Measurements from ENCODE around the gene STK33.
"Not testable (repeated sequence)": the region's sequence is repeated elsewhere in the genome, so short reads cannot be mapped to it uniquely, and the experiment has no call there.

STK33 gene

DNA sequence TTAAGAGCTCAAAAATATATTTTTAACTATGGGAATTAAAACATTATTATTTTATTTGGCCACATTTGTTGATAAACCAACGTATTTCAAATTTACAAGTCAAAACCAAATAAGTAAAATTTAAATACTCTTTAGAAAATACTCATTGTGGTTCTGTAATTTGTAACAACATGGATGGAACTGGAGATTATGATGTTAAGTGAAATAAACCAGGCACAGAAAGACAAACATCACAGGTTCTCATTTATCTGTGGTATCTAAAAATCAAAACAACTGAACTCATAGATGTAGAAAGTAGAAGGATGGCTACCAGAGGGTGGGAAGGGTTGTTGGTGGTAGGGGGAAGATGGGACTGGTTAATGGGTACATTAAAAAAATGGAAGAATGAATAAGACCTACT is 50.8 kb downstream of the STK33 start:
- no peak for DNase-seq (ENCODE audit: low read depth in 2 of 2)

DNA sequence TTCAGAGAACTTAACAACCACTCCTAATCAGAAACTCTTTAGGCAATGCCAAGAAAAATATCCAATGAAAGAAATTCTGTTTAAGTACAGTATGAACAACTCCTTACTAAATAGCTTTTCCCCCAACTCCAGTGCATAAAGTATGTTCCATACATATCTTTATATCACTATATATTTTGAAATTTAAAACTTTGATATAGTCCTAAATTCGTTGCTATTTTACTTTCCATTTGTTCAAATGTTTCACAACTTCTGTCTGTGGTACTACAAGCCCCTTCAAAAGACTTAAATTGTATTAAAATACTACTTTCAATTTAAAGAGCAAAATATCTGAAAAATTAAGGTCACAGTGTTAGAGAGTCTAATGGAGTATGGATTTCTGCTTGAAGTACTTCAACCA is 52.6 kb downstream of the STK33 start:
- DNase-seq (ENCODE audit: low read depth in 2 of 2), result no peak

DNA sequence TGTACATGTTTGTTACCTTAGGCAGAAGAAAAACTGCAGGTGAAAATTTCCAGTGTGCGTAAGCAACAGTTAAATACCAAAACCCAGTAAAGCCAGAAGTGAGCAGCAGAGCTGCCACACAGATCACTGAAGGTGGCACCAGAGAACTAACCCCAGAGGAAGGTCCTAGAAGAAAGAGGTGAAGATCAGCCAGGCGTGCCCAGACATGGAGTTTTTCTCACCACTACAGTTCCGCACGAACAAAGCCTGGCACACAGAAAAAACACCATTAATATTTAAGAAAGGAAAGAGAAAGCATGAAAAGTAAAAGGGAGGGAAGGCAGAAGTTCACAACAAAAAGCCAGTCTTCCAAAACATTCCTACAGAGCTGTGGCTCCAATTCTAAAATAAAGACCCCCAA is 60.7 kb downstream of the STK33 start:
- no peak for DNase-seq (ENCODE audit: low read depth in 2 of 2)

DNA sequence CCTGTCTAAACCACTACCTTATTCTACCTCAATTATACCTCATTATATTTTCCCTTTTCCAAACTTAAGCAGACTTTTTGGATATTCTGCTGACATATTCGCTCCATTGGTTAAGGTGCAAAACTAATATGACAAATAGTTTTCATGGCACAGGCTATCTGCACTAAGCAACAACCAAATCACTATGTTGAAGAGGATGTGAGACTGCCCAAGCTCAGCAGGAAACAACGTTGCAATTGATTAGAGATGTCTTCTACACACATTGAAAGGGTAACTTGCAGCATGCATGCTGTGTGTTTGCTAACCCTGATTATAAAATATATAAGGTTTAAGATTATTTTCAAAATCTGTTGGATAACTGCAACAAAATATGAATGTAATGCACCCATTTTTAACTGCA is 61.6 kb downstream of the STK33 start:
- DNase-seq (ENCODE audit: low read depth in 2 of 2), result no peak

DNA sequence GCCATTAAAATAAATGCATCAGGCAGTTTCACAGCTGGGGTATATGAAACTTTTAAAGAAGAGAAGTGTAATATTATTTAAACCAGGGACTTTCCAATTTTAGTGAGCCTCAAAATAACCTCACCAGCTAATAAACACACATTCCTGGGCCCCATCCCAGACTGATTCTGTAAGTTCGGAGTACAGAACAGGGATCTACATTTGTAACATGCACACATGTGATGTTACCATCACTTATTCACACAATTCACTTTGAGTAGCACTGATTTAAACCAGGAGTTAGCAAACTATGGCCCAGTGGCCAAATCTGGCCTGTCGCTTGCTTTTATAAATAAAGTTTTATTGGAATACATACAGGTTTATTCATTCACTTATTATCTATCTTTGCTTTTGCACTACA is 62.0 kb downstream of the STK33 start:
- DNase-seq (ENCODE audit: low read depth in 2 of 2), result no peak

DNA sequence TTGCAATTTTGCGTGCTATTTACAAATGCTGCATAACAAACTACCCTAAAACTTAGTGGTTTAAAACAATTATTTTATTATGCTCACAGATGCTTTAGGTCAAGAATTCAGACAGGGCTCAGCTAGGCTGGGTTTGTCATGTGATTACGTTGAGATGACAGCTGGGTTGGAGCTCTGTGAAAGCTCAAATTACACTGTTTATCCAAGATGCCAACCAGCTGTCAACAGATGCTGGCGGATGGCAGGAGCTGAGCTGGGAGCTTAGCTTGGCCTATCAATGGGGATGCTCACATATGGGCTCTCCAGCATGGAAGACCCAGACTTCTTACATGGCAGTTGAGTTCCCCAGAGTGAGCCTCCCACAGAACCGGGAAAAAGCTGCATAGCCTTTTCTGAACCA is 62.7 kb downstream of the STK33 start:
- no peak for DNase-seq (ENCODE audit: low read depth in 2 of 2)

DNA sequence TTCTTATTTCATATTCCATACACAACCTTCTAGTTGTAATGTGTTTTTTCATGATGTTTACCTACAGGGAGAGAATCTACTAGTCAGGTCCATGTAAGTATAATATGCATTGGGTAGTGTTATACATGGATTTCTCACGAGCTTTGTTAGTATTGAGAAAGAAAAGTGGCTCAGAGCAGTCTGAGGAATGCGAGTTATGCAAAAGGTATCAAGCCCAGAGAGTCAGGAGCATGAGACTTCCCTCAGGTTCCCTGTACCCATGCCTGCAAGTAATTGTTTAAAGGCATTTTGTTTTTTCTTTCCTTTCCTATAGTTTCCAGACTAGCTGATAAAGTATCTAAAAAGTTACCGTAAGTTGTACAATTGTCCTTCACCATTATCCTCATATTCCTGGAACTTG is 66.1 kb downstream of the STK33 start:
- no peak for DNase-seq (ENCODE audit: low read depth in 2 of 2)

DNA sequence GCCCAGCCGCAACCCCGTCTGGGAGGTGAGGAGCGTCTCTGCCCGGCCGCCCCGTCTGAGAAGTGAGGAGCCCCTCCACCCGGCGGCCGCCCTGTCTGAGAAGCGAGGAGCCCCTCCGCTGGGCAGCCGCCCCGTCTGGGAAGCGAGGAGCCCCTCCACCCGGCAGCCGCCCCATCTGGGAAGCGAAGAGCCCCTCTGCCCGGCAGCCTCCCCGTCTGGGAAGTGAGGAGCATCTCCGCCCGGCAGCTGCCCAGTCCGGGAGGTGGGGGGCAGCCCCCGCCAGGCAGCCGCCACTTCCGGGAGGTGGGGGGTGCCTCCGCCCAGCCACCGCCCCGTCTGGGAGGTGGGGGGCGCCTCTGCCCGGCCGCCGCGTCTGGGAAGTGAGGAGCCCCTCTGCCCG is 70.6 kb downstream of the STK33 start:
- DNase-seq (ENCODE audit: low read depth in 2 of 2), result no peak

DNA sequence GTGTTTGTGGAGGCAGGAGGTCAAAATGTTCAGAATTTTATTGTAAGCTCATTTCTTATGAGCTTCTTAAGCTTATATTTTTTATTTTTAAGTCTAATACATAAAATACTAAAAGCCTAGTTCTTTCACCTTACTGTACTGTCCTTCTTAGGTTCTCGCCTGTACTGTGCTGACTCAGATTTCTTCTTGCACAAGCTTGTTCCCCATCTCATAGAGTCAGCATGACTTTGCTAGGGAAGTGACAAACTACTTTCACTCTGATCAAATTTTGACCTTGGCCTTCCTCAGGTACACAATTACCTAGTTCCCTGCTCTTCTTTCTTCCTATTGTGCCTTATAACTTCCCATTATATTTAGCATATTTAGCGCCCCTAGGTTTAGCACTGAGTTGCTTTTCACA is 81.5 kb downstream of the STK33 start:
- DNase-seq (ENCODE audit: low read depth in 2 of 2), result no peak

DNA sequence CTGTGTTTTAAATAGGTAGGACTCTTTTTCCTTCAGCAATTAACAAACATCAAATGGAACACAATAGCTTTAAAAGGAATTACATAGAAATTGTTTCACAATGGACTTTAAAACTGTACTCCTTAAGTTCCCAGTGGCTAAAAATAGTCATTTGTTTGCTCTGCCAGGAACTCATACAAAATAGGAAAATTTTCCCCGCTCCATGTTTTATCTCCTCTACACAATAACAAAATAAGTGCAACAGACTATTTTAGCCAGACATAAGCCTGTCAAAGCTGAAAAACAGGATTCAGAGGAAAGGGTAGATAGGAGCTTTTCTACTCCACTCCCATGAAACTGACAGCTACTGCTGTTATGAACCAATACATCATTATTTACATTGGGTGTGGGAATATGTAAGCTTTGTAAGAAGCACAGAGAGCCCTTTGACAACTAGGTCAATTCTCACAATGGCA is 90.1 kb downstream of the STK33 start:
- no peak for DNase-seq (ENCODE audit: low read depth in 2 of 2)

DNA sequence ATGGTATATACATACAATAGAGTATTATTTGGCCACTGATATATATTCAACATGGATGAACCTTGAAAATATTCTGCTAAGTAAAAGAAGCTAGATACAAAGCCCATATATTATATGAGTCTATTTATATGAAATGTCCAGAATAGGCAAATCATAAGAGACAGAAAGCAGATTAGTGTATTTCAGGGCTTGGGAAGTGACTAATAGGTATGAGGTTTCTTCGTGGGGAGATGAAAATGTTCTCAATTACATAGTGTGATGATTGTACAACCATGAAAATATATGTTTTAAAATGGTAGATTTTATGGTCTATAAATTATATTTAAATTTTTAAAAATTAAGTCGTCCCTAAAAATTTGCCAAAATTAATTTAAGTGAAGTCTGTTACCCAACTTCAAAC is 92.2 kb downstream of the STK33 start:
- DNase-seq (ENCODE audit: low read depth in 2 of 2), result no peak

DNA sequence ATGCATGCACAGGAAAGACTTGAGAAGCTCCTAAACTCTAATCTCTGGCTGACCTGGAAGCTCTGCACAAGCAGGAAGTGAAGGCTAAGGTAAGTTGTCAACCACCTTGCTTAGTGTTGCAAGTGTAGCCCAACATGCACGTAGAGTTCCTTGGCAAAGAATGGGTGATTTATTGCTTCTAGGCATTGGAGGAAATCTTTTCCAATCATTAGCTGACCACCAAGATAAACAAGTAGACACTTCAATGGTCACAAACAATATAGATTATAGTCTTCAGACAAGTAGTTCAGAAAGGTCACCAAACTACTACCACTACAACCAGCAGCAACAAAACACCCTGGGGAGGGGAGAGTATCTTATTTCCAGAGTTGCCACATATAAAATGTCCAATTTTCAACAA is 105.6 kb downstream of the STK33 start:
- no peak for DNase-seq (ENCODE audit: low read depth in 2 of 2)

DNA sequence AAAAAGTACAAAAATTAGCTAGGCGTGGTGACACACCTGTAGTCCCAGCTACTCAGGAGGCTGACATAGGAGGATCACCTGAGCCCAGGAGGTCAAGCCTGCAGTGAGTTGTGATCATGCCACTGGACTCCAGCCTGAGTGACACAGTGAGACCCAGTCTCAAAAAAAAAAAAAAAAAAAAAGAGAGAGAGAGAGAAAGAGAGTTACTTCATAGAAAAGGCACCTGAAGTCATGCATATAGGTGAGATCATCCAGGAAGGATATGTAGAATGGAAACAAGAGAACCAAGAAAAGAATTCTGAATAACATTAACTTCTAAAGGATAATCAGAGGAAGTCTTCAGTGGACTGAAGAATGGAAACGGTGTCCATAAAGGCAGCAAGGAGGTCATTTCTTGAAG is 106.8 kb downstream of the STK33 start:
- no peak for DNase-seq (ENCODE audit: low read depth in 2 of 2)

DNA sequence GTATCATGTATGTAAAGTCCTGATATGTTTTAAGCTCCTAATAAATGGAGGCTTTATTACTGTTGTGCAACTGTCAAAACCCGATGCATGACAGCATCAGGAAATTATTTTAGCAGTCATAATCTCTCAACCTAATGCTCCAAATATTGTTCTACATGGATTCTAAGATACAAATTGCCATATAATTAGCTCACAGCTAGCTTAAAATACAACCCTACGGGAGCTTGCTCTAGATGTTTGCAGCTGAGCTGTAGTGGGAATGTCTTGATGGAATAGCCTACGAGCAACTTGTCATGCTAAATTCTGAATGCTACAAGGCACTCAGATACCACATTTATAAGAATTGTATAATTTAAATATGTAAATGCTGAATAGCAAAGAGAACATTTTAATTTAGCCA is 109.8 kb downstream of the STK33 start:
- no peak for DNase-seq (ENCODE audit: low read depth in 2 of 2)

DNA sequence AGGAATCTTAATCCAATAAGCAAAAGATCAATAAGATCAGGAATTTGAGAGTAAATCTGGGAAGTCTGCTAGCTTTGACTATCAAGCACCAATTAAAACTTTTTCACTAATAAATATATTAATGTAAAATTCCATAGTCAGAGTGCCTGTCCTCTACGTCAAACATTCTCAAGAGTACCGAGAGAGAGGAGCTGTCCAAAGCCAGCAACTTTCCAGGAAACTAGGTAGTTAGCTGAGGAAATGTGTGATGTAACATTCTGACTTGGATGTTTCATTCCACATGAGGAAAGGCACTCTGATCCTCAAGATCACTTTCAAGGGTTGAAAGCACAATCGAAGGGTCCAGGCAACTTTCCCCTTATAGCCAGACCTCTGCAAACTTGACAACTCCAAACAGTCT is 113.2 kb downstream of the STK33 start:
- no peak for DNase-seq (ENCODE audit: low read depth in 2 of 2)

DNA sequence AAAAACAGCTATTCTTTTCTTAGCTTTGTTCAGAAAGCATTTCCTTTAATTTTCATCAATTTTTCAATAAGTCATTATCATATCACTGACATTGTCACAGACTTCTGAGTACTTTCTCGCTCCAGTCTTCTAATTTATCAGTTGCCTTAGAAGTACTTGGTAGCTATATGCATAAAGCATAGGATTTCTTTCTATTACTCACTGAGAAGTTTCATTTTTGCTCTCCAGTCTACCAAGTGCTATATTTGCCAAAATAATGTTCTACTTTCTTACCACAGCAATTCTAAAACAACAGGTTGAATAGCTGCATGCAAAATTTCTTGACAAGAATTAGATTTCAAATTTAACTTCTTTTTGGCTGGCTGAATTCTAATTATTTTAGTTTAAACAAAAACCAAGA is 116.3 kb downstream of the STK33 start:
- DNase-seq (ENCODE audit: low read depth in 2 of 2), result no peak

DNA sequence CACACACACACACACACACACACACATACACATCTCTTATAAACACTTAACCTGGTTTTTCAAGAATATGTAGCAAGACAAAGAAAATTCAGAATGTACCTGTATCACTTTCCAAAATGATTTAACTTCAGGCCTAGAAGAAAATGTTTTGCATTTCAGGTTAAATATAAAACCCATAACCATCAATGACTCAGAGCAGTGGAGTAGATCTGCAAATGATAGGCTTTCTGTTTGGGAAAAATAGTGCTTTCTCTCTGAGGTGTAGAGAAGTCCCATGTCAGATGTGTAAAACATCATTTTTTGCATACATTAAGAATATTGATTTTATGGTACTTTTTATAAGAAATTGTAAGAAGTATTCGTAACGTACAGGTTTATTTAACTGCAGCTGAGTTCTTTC is 116.9 kb downstream of the STK33 start:
- DNase-seq (ENCODE audit: low read depth in 2 of 2), result no peak

DNA sequence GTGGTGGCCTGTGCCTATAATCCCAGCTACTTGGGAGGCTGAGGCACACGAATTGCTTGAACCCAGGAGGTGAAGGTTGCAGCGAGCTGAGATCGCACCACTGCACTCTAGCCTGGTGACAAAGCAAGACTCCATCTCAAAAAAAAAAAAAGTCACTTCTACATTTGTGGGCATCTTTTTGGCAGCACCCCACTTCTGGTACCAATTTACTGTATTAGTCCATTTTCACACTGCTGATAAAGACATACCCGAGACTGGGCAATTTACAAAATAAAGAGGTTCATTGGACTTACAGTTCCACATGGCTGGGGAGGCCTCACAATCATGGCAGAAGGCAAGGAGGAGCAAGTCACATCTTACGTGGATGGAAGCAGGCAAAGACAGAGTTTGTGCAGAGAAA is 126.2 kb downstream of the STK33 start:
- not testable (repeated sequence) for DNase-seq (ENCODE audit: low read depth in 2 of 2)

DNA sequence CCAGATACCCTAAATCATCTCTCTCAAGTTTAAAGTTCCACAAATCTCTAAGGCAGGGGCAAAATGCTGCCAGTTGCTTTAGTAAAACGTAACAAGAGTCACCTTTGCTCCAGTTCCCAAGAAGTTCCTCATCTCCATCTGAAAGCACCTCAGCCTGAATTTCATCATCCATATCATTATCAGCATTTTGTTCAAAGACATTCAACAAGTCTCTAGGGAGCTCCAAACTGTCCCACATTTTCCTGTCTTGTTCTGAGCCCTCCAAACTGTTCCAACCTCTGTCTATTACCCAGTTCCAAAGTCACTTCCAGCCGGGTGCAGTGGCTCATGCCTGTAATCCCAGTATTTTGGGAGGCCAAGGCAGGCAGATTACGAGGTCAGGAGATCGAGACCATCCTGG is 126.7 kb downstream of the STK33 start:
- not testable (repeated sequence) for DNase-seq (ENCODE audit: low read depth in 2 of 2)

DNA sequence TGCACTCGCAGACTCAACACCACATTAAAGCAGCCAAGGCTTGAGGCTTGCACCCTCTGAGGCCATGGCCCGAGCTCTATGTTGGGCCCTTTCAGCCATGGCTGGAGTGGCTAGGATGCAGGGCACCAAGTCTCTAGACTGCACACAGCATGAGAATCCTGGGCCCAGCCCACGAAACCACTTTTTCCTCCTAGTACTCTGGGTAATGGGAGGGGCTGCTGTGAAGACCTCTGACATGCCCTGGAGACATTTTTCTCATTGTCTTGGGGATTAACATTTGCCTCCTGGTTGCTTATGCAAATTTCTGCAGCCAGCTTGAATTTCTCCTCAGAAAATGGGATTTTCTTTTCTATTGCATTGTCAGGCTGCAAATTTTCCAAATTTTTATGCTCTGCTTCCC is 127.1 kb downstream of the STK33 start:
- DNase-seq (ENCODE audit: low read depth in 2 of 2), result not testable (repeated sequence)

DNA sequence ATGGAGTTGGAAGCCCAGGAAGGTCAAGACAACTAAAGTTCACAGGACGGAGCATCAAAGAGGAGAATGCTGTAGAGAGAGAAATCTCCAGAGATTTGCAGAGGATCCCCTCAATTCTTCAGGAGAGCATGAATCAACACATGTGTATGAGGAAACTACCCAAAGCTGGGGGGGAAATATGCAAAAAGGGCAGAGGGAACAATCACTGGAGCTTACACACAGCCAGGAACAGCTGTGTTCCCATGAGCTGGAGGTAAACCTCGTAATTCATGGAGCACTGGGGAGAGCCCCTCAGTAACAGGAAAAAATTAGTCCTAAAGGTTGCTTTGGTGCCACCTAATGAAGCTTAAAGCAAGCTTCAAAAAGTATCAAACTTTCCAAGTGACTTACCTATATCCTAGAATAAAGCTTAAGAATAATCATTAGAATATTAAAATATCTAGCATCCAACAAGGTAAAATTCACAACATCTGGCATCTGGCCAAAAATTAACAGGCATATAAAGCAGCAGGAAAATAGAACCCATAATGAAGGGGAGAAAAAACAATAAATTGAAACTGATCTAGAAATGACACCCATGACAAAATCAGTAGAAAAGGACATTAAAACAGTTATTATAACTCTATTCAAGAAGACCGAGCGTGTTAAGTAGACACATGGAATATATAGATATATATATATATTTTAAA is 134.2 kb downstream of the STK33 start:
- DNase-seq (ENCODE audit: low read depth in 2 of 2), result no peak

DNA sequence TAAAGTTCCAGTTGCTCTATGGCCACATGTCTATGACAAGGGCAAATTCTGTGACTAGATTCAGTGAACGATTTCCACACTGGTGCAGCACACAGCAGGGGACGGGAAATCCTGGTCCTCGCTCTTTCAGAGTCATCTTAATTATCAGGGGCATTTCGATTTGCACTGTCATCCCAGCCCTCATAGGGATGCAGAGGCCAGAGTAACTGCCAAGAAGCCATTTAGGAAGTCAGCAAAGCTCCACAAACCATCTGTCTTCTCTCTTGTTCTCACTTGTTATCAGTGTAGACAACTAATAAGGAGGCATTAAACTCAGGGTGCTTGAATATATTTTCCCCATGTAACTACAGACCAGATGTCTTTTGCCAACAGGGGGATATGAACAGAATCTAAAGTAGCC is 151.7 kb downstream of the STK33 start:
- DNase-seq (ENCODE audit: low read depth in 2 of 2), result no peak

DNA sequence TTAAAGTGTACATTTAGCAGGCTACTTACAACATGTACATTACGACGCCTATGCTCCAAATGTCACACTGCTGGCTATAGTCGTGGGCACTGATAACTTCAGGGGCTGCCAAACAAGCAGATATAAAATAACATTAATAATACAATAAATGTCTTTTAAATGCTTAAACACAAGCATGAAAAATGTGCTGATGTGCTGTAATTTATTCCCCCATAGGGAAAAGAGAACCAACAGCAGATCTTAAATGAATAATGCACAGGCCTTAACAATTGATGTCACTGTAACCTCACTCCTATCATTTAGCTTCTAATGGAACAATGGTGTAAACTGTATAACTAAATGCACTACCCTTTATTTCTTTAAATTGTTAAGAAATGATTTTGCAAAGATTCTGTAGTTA is 153.4 kb downstream of the STK33 start:
- DNase-seq (ENCODE audit: low read depth in 2 of 2), result no peak

DNA sequence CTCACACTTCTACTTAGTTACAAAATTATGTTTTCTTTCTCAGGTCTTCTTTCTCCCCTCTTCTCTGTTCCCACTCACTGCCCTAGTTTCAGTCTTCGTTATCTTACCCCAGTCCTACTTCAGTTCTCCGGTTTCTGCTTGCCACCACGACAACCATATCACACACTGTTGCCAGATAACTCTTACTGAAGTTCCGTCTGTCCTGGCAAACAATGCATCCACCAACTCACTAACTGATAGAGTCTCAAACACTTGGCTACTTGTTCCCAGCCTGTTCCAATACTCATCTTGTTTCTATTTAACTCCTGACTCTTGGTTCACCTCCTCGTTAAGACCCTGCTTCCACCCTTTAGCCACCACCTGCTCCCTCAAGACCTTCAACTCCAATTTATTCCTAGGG is 164.5 kb downstream of the STK33 start:
- DNase-seq (ENCODE audit: low read depth in 2 of 2), result no peak

Data from stimulated activated CD8-positive, alpha-beta memory T cell treated with anti-CD3 and anti-CD28 coated beads, Interleukin-2, amount 100 ng/mL, for 48 hours (primary cell).